Measurements from ENCODE around the gene CAMK1D. TPM values are rescaled to one million over a fixed set of nuclear protein-coding genes. Genes with fewer than 3 reads are reported as not detected.

Gene CAMK1D
- total RNA-seq, 4 donors from 2014 or later, result 8.8 to 17.8 (median 13.9) TPM

GRCh38 chr10:12656518-12657142 lies 307.3 kb downstream of the CAMK1D start:
- TF ChIP-seq CTCF (IDR thresholded peaks at IDR 0.05; ENCODE audit: low read depth), result no peak

- TF ChIP-seq CTCF (IDR thresholded peaks at IDR 0.05; ENCODE audit: low read depth), result no peak
Measured at GRCh38 chr10:12657489-12657888, 308.1 kb downstream of the CAMK1D start.

- no peak for TF ChIP-seq CTCF (IDR thresholded peaks at IDR 0.05; ENCODE audit: low read depth)
Measured at GRCh38 chr10:12658526-12658925, 309.2 kb downstream of the CAMK1D start.

- TF ChIP-seq CTCF (IDR thresholded peaks at IDR 0.05; ENCODE audit: low read depth), result no peak
Measured at GRCh38 chr10:12659706-12660105, 310.4 kb downstream of the CAMK1D start.

GRCh38 chr10:12660812-12661211 lies 311.5 kb downstream of the CAMK1D start:
- TF ChIP-seq CTCF (IDR thresholded peaks at IDR 0.05; ENCODE audit: low read depth), result no peak

- TF ChIP-seq CTCF (IDR thresholded peaks at IDR 0.05; ENCODE audit: low read depth), result no peak
Measured at GRCh38 chr10:12661671-12662070, 312.3 kb downstream of the CAMK1D start.

GRCh38 chr10:12663863-12664262 lies 314.5 kb downstream of the CAMK1D start:
- no peak for TF ChIP-seq CTCF (IDR thresholded peaks at IDR 0.05; ENCODE audit: low read depth)
